Measurements from ENCODE around the gene PLA2G10.
A peak's percentile ranks its signal among the peaks of the same experiment; 100 is the strongest.

PLA2G10 gene

GRCh38 chr16:14635395-14636165, 58.5 kb downstream of the PLA2G10 start:
- no peak for TF ChIP-seq ZFX (IDR thresholded peaks at IDR 0.05; ENCODE audit: borderline replicate concordance)
- TF ChIP-seq CTCF (IDR thresholded peaks at IDR 0.05): no peak
- H3K27ac ChIP-seq: peak overlapping the region; percentile 76

GRCh38 chr16:14634389-14634725, 59.8 kb downstream of the PLA2G10 start:
- peak overlapping the region; percentile 94 for H3K27ac ChIP-seq
- no peak for TF ChIP-seq ZFX (IDR thresholded peaks at IDR 0.05; ENCODE audit: borderline replicate concordance)
- TF ChIP-seq CTCF (IDR thresholded peaks at IDR 0.05): no peak

- peak within 1 kb of the TSS; percentile 94 for H3K27ac ChIP-seq
- TF ChIP-seq ZFX (IDR thresholded peaks at IDR 0.05; ENCODE audit: borderline replicate concordance) (no peak), CTCF (IDR thresholded peaks at IDR 0.05) (no peak)
Observed at GRCh38 chr16:14632693-14633569, 61.2 kb downstream of the PLA2G10 start, which contains the start of gene BFAR. Gene BFAR, plus strand, starts transcription at chr16:14632951. Its CDS starts 11,396 bp downstream, at chr16:14644347.

GRCh38 chr16:14630620-14631330, 63.3 kb downstream of the PLA2G10 start:
- peak overlapping the region; percentile 94 for H3K27ac ChIP-seq

- H3K27ac ChIP-seq: peak within 1 kb of the TSS; percentile 94
- no peak for TF ChIP-seq CTCF (IDR thresholded peaks at IDR 0.05)
- TF ChIP-seq ZFX (IDR thresholded peaks at IDR 0.05; ENCODE audit: borderline replicate concordance): no peak
Observed at GRCh38 chr16:14629919-14630619, 64.0 kb downstream of the PLA2G10 start, which contains the start of gene PARN. Gene PARN, minus strand, starts transcription at chr16:14630260. Its CDS starts 135 bp downstream, at chr16:14630125.

- peak overlapping the region; percentile 94 for H3K27ac ChIP-seq
- TF ChIP-seq CTCF (IDR thresholded peaks at IDR 0.05): no peak
- TF ChIP-seq ZFX (IDR thresholded peaks at IDR 0.05; ENCODE audit: borderline replicate concordance): no peak
Observed at GRCh38 chr16:14629612-14629918, 64.5 kb downstream of the PLA2G10 start.
